ENCODE results near the gene SLC6A1.
"Not testable (repeated sequence)": the region's sequence is repeated elsewhere in the genome, so short reads cannot be mapped to it uniquely, and the experiment has no call there.

SLC6A1 gene

GRCh38 chr3:11072631-11073030 lies 80.1 kb downstream of the SLC6A1 start:
- Histone ChIP-seq H3K27ac (no peak overlapping the region), H3K27me3 (replicated peaks) (no peaks in the 10 kb centered on the region), H3K36me3 (replicated peaks) (no peaks in the 10 kb centered on the region), H3K4me3 (ENCODE audit: low read depth, low read length) (no peak overlapping the region)
- TF ChIP-seq, protein P1, sequence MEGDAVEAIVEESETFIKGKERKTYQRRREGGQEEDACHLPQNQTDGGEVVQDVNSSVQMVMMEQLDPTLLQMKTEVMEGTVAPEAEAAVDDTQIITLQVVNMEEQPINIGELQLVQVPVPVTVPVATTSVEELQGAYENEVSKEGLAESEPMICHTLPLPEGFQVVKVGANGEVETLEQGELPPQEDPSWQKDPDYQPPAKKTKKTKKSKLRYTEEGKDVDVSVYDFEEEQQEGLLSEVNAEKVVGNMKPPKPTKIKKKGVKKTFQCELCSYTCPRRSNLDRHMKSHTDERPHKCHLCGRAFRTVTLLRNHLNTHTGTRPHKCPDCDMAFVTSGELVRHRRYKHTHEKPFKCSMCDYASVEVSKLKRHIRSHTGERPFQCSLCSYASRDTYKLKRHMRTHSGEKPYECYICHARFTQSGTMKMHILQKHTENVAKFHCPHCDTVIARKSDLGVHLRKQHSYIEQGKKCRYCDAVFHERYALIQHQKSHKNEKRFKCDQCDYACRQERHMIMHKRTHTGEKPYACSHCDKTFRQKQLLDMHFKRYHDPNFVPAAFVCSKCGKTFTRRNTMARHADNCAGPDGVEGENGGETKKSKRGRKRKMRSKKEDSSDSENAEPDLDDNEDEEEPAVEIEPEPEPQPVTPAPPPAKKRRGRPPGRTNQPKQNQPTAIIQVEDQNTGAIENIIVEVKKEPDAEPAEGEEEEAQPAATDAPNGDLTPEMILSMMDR (IDR thresholded peaks at IDR 0.05; ENCODE audit: low read depth, low read length, missing control alignments): no peak
- no peak for DNase-seq
- in situ Hi-C loops (cut with HindIII; ENCODE audit: low pct_ligation_motif_present, low sequenced_read_pairs): no loop called here

DNA sequence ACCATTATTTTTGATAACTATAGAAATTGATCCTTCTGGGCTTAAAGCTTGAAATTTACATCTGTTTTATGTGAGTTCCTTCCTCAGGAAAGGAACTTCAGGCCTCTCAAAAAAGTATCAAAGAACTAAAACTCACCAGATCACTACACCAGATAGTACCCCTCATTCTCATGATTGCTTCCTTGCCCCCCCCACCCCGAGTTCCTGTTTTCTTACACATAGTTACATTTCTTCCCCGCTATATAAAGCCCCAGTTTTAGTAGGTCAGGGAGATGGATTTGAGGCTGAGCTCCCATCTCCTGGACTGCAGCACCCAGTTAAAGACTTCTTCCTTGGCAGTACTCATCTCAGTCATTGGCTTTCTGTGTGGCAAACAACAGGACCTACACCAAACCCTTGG lies 81.5 kb downstream of the SLC6A1 start:
- Histone ChIP-seq H3K27ac (no peak overlapping the region), H3K4me3 (ENCODE audit: low read depth, low read length) (no peak overlapping the region), H3K36me3 (replicated peaks) (no peaks in the 10 kb centered on the region), H3K27me3 (replicated peaks) (no peaks in the 10 kb centered on the region)
- DNase-seq: no peak
- in situ Hi-C loops (cut with HindIII; ENCODE audit: low pct_ligation_motif_present, low sequenced_read_pairs): no loop called here
- TF ChIP-seq, protein P1 (IDR thresholded peaks at IDR 0.05; ENCODE audit: low read depth, low read length, missing control alignments): no peak

DNA sequence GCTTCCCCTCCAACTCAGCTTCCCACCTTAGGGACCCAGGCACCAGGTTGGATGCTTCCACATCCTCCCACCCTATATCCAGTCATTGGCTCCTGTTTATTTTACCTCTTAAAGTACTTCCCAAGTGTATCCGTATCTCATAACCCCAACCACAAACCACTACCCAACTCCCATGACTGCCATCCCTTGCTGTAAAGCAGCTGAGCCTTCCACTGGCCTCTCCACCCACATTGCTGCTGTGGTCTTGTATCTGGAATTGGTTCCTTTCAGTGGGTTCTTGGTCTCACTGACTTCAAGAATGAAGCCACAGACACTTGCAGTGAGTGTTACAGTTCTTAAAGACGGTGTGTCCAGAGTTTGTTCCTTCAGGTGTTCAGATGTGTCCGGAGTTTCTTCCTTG lies 81.9 kb downstream of the SLC6A1 start:
- in situ Hi-C loops (cut with HindIII; ENCODE audit: low pct_ligation_motif_present, low sequenced_read_pairs): no loop called here
- Histone ChIP-seq H3K36me3 (replicated peaks) (no peaks in the 10 kb centered on the region), H3K4me3 (ENCODE audit: low read depth, low read length) (no peak overlapping the region), H3K27ac (no peak overlapping the region), H3K27me3 (replicated peaks) (no peaks in the 10 kb centered on the region)
- no peak for DNase-seq
- TF ChIP-seq, protein P1 (IDR thresholded peaks at IDR 0.05; ENCODE audit: low read depth, low read length, missing control alignments): no peak

DNA sequence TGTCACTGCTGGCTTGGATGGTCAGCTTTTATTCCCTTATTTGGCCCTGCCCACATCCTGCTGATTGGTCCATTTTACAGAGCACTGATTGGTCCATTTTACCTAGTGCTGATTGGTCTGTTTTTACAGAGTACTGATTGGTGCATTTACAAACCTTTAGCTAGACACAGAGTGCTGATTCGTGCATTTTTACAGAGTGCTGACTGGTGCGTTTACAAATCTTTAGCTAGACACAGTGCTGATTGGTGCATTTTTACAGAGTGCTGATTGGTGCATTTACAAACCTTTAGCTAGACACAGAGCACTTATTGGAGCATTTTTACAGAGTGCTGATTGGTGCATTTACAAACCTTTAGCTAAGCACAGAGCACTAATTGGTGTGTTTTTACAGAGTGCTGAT lies 82.6 kb downstream of the SLC6A1 start:
- H3K36me3 ChIP-seq (replicated peaks); H3K27me3 ChIP-seq (replicated peaks); in situ Hi-C loops (cut with HindIII; ENCODE audit: low pct_ligation_motif_present, low sequenced_read_pairs); H3K27ac ChIP-seq; H3K4me3 ChIP-seq (ENCODE audit: low read depth, low read length); DNase-seq: not testable (repeated sequence)

DNA sequence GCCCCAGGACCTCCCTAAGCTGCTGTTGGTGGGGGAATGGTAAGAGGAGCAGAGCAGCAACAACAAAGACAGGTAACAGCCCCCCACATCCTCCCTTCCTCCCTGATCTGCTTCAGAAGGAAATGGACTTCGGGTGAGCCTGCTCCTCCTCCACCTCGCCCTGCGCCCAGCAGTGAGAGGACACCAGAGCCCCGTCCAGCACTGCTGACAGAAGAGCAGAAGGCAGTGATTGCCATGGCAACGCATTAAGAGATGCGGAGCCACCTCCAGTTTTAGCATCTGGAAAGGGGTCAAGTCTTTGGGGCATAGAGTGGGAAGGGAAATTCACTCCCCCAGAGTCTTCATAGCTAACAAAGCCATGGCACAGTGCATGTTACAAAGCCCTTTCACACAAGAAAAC lies 84.2 kb downstream of the SLC6A1 start:
- in situ Hi-C loops (cut with HindIII; ENCODE audit: low pct_ligation_motif_present, low sequenced_read_pairs): no loop called here
- DNase-seq: no peak
- no peak overlapping the region for H3K4me3 ChIP-seq (ENCODE audit: low read depth, low read length)
- no peaks in the 10 kb centered on the region for H3K36me3 ChIP-seq (replicated peaks)
- no peak overlapping the region for H3K27ac ChIP-seq
- TF ChIP-seq, protein P1 (IDR thresholded peaks at IDR 0.05; ENCODE audit: low read depth, low read length, missing control alignments): no peak
- no peaks in the 10 kb centered on the region for H3K27me3 ChIP-seq (replicated peaks)

- H3K4me3 ChIP-seq (ENCODE audit: low read depth, low read length): no peak overlapping the region
- no peak overlapping the region for H3K27ac ChIP-seq
- in situ Hi-C loops (cut with HindIII; ENCODE audit: low pct_ligation_motif_present, low sequenced_read_pairs): no loop called here
- DNase-seq: no peak
- no peaks in the 10 kb centered on the region for H3K27me3 ChIP-seq (replicated peaks)
- H3K36me3 ChIP-seq (replicated peaks): no peaks in the 10 kb centered on the region
- TF ChIP-seq, protein P1 (IDR thresholded peaks at IDR 0.05; ENCODE audit: low read depth, low read length, missing control alignments): no peak
These were observed 84.9 kb downstream of the SLC6A1 start for GRCh38 chr3:11077466-11077865.
